Right cardiac atrium (tissue), 5 donors: Measurements from ENCODE around the gene TUBB1. TPM values are rescaled to one million over a fixed set of nuclear protein-coding genes. Genes with fewer than 3 reads are reported as not detected.

Source experiments
- ATAC-seq, 2 donors: fragments of 200-7000 bp; cut with Tn5 transposase; one replicate each; pipeline versions ENCODE4 v1.8.0 to v1.9.1; 2020; ENCODE audit warnings: moderate library complexity in 2 of 2, mild to moderate bottlenecking in 1 of 2
- DNase-seq, 3 donors: peaks; one replicate each; pipeline ENCODE4 v3.0.0-alpha.2; 2020
- H3K27ac ChIP-seq: one replicate; pipeline ENCODE4 v1.5.1; 2013; ENCODE audit warnings: mild to moderate bottlenecking, low read length, control low read depth, moderate library complexity
- H3K27me3 ChIP-seq: one replicate; pipeline ENCODE4 v1.6.1; 2013; ENCODE audit not compliant: control insufficient read depth, insufficient read depth
- H3K4me1 ChIP-seq: one replicate; pipeline ENCODE4 v1.6.1; 2013; ENCODE audit warnings: low read length; ENCODE audit not compliant: control insufficient read depth, insufficient read depth
- H3K4me3 ChIP-seq: one replicate; pipeline ENCODE4 v1.5.1; 2013; ENCODE audit warnings: low read length, control low read depth
- H3K9me3 ChIP-seq: one replicate; pipeline ENCODE4 v1.6.1; 2013; ENCODE audit warnings: low read length; ENCODE audit not compliant: control insufficient read depth
- WGBS: extraction: QIAGEN DNeasy Blood & Tissue Kit; methylation state at CpG from one replicate; pipeline ENCODE4 v1.1.7; 2013; 5-methylcytosine and 5-hydroxymethylcytosine counted together
- intact Hi-C, 4 donors: fragments of 100-400 bp; cut with DNase I; formaldehyde crosslinking; loops; one replicate each; pipeline versions ENCODE4 v1.11.0 to v1.14.0; 2022 to 2023
- polyA plus RNA-seq: library from polyadenylated mRNA; stranded (reverse); fragments of 200-250 nt; gene quantifications from one replicate; pipeline ENCODE4 v1.2.3, GENCODE V29; 2013
- total RNA-seq, 4 donors: library from RNA; stranded (reverse); fragmentation: NEBNext Ultra II Directional; extraction: Animal tissue kit (Norgen Biotek cat#: 25700); gene quantifications; one replicate each; pipeline ENCODE4 v1.2.1, GENCODE V29; 2021
- donor health status: healthy with polysubstance abuse.
- donor health status: DM: no; HTN: yes; CAD: no.
- donor health status: DM: no; HTN: no; CAD: no.
- donor health status: DM: no; HTN: yes; CAD: no; lungs with severe emphysema.
- donor health status: DM: yes; HTN: yes; CAD: no.

TUBB1 gene
- total and polyA plus RNA-seq, 5 donors: 0.09 to 0.17 (median 0.12) TPM; not detected in 1

DNA sequence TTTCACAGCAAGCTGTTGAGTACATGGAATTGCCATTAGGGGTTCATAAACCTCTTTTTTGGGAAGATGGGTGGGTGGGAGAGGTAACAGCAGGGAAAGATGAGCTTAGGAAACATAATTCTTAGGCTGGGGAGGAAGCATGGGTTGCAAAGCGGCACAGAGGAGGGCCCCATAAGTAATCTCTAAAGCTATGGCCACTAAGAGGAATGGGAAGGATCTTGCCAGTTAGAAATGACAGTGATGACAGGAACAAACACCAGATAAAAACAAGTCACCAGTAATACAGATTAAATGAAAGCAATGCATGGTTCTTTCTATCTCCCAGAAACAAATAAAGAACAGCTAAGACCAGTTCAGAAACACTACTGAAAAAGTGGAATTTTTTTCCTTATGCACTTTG, 54.4 kb downstream of the TUBB1 start:
- Histone ChIP-seq H3K4me3 (no peak overlapping the region), H3K9me3 (no peaks in the 10 kb centered on the region), H3K4me1 (no peaks in the 10 kb centered on the region), H3K27me3 (no peaks in the 10 kb centered on the region), H3K27ac (no peak overlapping the region)
- intact Hi-C loops: no loop called here
- 44% methylated on average over 1 of the region's 1 CpG for WGBS
- DNase-seq (no peak), ATAC-seq (no peak)

DNA sequence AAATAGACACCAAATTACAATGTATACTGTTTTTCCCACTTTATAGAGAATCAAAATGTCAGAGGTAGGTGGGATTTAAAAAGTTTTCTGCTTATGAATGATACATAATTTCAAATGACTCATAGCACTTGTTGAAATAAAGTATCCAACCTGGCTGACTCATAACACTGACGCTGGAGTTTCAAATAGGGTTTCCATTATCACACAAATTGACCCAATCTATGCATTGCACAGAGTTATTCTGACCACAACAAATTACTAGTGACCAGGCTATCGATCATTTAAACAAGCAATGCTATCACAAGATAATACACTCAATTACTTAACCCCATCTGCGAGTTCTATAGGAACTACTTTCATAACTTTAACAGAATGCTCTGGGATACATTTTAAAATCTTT, 55.2 kb downstream of the TUBB1 start:
- H3K4me1 ChIP-seq: no peaks in the 10 kb centered on the region
- no peaks in the 10 kb centered on the region for H3K9me3 ChIP-seq
- 36% methylated on average over 3 of the region's 3 CpGs for WGBS
- no peak overlapping the region for H3K4me3 ChIP-seq
- intact Hi-C loops: no loop called here
- no peak overlapping the region for H3K27ac ChIP-seq
- H3K27me3 ChIP-seq: no peaks in the 10 kb centered on the region
- DNase-seq (no peak), ATAC-seq (no peak)

DNA sequence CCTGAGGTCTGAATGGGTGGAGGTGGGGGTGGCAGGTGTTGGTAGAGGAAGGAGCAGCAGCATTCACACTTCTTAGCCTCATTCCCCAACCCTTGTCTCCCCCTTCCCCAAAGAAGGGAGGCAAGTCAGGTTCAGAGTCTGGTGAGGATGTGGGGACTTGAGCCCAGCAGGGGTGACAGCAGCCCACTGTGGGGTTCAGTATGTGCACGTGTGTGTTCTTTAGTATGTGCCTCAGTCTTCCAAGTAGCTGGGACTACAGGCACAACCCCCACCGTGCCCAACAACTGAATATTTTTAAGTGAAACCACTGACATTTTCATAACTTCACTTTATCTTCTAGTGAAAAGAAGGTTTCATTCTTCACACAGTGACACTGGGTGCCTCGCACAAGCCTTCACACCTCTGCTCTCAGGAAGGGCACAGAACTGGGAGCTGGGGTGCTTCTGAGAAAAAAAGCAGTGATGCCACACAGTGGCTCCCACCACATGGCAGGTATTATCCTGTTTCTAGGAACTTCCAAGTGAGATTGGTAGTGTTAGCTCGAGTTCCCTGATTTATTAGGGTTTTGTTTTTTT, 56.8 kb downstream of the TUBB1 start:
- H3K4me1 ChIP-seq: no peaks in the 10 kb centered on the region
- H3K27ac ChIP-seq: no peak overlapping the region
- 82% methylated on average over 4 of the region's 4 CpGs for WGBS
- H3K9me3 ChIP-seq: no peaks in the 10 kb centered on the region
- H3K27me3 ChIP-seq: no peaks in the 10 kb centered on the region
- intact Hi-C loops: no loop called here
- ATAC-seq (no peak), DNase-seq (no peak)
- no peak overlapping the region for H3K4me3 ChIP-seq

Other genes starting within 250 kb of the TUBB1 start
- under 1 TPM; 0.42 to 0.74 (median 0.50) TPM for gene GNAS-AS1, start 168.5 kb upstream of the TUBB1 start, total RNA-seq
- 0.32 TPM for gene GNAS-AS1, start 168.5 kb upstream of the TUBB1 start, polyA plus RNA-seq
- gene GNAS, start 166.7 kb upstream of the TUBB1 start, total RNA-seq: 1,000 to 10,000 TPM; 1,230 to 1,665 (median 1,377) TPM
- gene GNAS, start 166.7 kb upstream of the TUBB1 start, polyA plus RNA-seq: 1,885 TPM
- gene NELFCD, start 38.2 kb upstream of the TUBB1 start, total RNA-seq: 10 to 100 TPM; 26.4 to 33.0 (median 28.9) TPM
- 19.2 TPM for gene NELFCD, start 38.2 kb upstream of the TUBB1 start, polyA plus RNA-seq
- gene CTSZ, start 12.2 kb upstream of the TUBB1 start, total RNA-seq: 100 to 1,000 TPM; 136 to 166 (median 142) TPM
- 149 TPM for gene CTSZ, start 12.2 kb upstream of the TUBB1 start, polyA plus RNA-seq
- 100 to 1,000 TPM; 109 to 131 (median 121) TPM for gene ATP5F1E, start 12.9 kb downstream of the TUBB1 start, total RNA-seq
- 131 TPM for gene ATP5F1E, start 12.9 kb downstream of the TUBB1 start, polyA plus RNA-seq
- 10 to 100 TPM; 32.1 to 49.0 (median 41.3) TPM for gene PRELID3B, start 23.4 kb downstream of the TUBB1 start, total RNA-seq
- gene PRELID3B, start 23.4 kb downstream of the TUBB1 start, polyA plus RNA-seq: 18.3 TPM
- gene ZNF831, start 144.4 kb downstream of the TUBB1 start, total RNA-seq: under 1 TPM; 0.06 to 0.18 (median 0.16) TPM
- gene ZNF831, start 144.4 kb downstream of the TUBB1 start, polyA plus RNA-seq: 0.05 TPM